ENCODE measurements around the gene ZNF236. TPM values are rescaled to one million over a fixed set of nuclear protein-coding genes. Genes with fewer than 3 reads are reported as not detected.

The ZNF236 gene
- total RNA-seq, 2 experiments from 2014 or later: 6.6 to 16.1 TPM

GRCh38 chr18:76984193-76985155, 162.1 kb downstream of the ZNF236 start:
- H3K9me3 ChIP-seq (ENCODE audit: low read length): no peaks in the 10 kb centered on the region
- H2AFZ ChIP-seq (ENCODE audit: low read length): no peak overlapping the region
- ChIA-PET CTCF (ENCODE audit: unreplicated experiment) (interaction anchor here (0.6 kb wide), 1 partner anchor 176 kb away, joined by 4 read pairs; no protein-coding TSS in a partner anchor), POLR2A (no interaction called here)
- H3K36me3 ChIP-seq (ENCODE audit: insufficient read depth, low read length): no peaks in the 10 kb centered on the region
- peaks cover 41% of the 10 kb centered on the region for H3K4me1 ChIP-seq (ENCODE audit: insufficient read depth, low read length, poor library complexity, severe bottlenecking)
- no peaks in the 10 kb centered on the region for H3K9me2 ChIP-seq (ENCODE audit: insufficient read depth, low read length)
- H3K79me2 ChIP-seq (ENCODE audit: insufficient read depth, low read depth, low read length): no peaks in the 10 kb centered on the region
- no peak overlapping the region for H3K4me3 ChIP-seq (ENCODE audit: low read depth, low read length, poor library complexity, severe bottlenecking)
- intact Hi-C loops (cut with micrococcal nuclease; ENCODE audit: unreplicated experiment): loop anchor here (5.0 kb wide), 1 partner anchor 138 kb away; no protein-coding TSS in a partner anchor
- H4K20me1 ChIP-seq (ENCODE audit: insufficient read depth, low read length): no peaks in the 10 kb centered on the region
- no peak overlapping the region for H3K27ac ChIP-seq (ENCODE audit: low read depth, low read length, poor library complexity, severe bottlenecking)
- TF ChIP-seq EZH2phosphoT487 (IDR thresholded peaks at IDR 0.05; ENCODE audit: borderline replicate concordance, low read depth, low read length) (no peak), CTCF (conservative IDR thresholded peaks at IDR 0.05; ENCODE audit: low read length) (no peak)
- no peak for DNase-seq (ENCODE audit: low spot score)
- BruUV-seq (replicated peaks): no TSS peak
- no peak overlapping the region for H3K4me2 ChIP-seq (ENCODE audit: low read length)

- CTCF ChIA-PET (ENCODE audit: unreplicated experiment): no interaction called here
- no peaks in the 10 kb centered on the region for H4K20me1 ChIP-seq (ENCODE audit: insufficient read depth, low read length)
- no peak overlapping the region for H3K4me3 ChIP-seq (ENCODE audit: low read depth, low read length, poor library complexity, severe bottlenecking)
- POLR2A ChIA-PET: no interaction called here
- no peaks in the 10 kb centered on the region for H3K79me2 ChIP-seq (ENCODE audit: insufficient read depth, low read depth, low read length)
- H3K4me2 ChIP-seq (ENCODE audit: low read length): no peak overlapping the region
- H3K36me3 ChIP-seq (ENCODE audit: insufficient read depth, low read length): no peaks in the 10 kb centered on the region
- intact Hi-C loops (cut with micrococcal nuclease; ENCODE audit: unreplicated experiment): no loop called here
- no peak for DNase-seq (ENCODE audit: low spot score)
- no TSS peak for BruUV-seq (replicated peaks)
- H3K9me2 ChIP-seq (ENCODE audit: insufficient read depth, low read length): no peaks in the 10 kb centered on the region
- no peak for TF ChIP-seq EZH2phosphoT487 (IDR thresholded peaks at IDR 0.05; ENCODE audit: borderline replicate concordance, low read depth, low read length)
- TF ChIP-seq CTCF (conservative IDR thresholded peaks at IDR 0.05; ENCODE audit: low read length): no peak
- peaks cover 33% of the 10 kb centered on the region for H3K4me1 ChIP-seq (ENCODE audit: insufficient read depth, low read length, poor library complexity, severe bottlenecking)
- H3K9me3 ChIP-seq (ENCODE audit: low read length): no peaks in the 10 kb centered on the region
- H3K27ac ChIP-seq (ENCODE audit: low read depth, low read length, poor library complexity, severe bottlenecking): no peak overlapping the region
- no peak overlapping the region for H2AFZ ChIP-seq (ENCODE audit: low read length)
These were observed 163.0 kb downstream of the ZNF236 start for GRCh38 chr18:76985156-76985950.
